SH-SY5Y (cell line): Measurements from ENCODE around the gene EBNA1BP2.

ENCODE experiments used
- GATA2 ChIP-seq: IDR thresholded peaks from 2 replicates; pipeline ENCODE4 v1.6.1; 2011; ENCODE audit warnings: mild to moderate bottlenecking, low read depth, low read length
- GATA3 ChIP-seq: IDR thresholded peaks from 2 replicates; pipeline ENCODE4 v1.6.1; 2011; ENCODE audit warnings: low read depth, mild to moderate bottlenecking, low read length, moderate library complexity

EBNA1BP2 gene

GRCh38 chr1:43171876-43172526, at the start of gene EBNA1BP2, which contains the start of gene CFAP57:
Gene EBNA1BP2, minus strand, starts transcription at chr1:43172290. Its CDS starts 172 bp downstream, at chr1:43172118.
Gene CFAP57, plus strand, starts transcription at chr1:43172330. Its CDS starts 424 bp downstream, at chr1:43172754.
- no peak for TF ChIP-seq GATA2
- TF ChIP-seq GATA3: no peak

GRCh38 chr1:43221797-43222196, 49.7 kb upstream of the EBNA1BP2 start:
- TF ChIP-seq GATA3 (no peak), GATA2 (no peak)

- no peak for TF ChIP-seq GATA3
- no peak for TF ChIP-seq GATA2
These were observed 49.1 kb upstream of the EBNA1BP2 start for GRCh38 chr1:43220905-43221778.

GRCh38 chr1:43217747-43218146, 45.7 kb upstream of the EBNA1BP2 start:
- no peak for TF ChIP-seq GATA2
- no peak for TF ChIP-seq GATA3

GRCh38 chr1:43214501-43215444, 42.7 kb upstream of the EBNA1BP2 start:
- TF ChIP-seq GATA3 (no peak), GATA2 (no peak)

GRCh38 chr1:43207229-43207853, 35.3 kb upstream of the EBNA1BP2 start:
- no peak for TF ChIP-seq GATA2
- no peak for TF ChIP-seq GATA3

GRCh38 chr1:43206600-43207228, 34.6 kb upstream of the EBNA1BP2 start:
- no peak for TF ChIP-seq GATA3
- TF ChIP-seq GATA2: no peak

- TF ChIP-seq GATA2 (no peak), GATA3 (no peak)
These were observed 33.6 kb upstream of the EBNA1BP2 start for GRCh38 chr1:43205671-43206070.

- no peak for TF ChIP-seq GATA2
- no peak for TF ChIP-seq GATA3
These were observed 32.3 kb upstream of the EBNA1BP2 start for GRCh38 chr1:43204394-43204793.

- TF ChIP-seq GATA3: no peak
- no peak for TF ChIP-seq GATA2
These were observed 31.8 kb upstream of the EBNA1BP2 start for GRCh38 chr1:43203859-43204258.

GRCh38 chr1:43199093-43199726, 27.1 kb upstream of the EBNA1BP2 start:
- TF ChIP-seq GATA3 (no peak), GATA2 (no peak)

- TF ChIP-seq GATA2: no peak
- no peak for TF ChIP-seq GATA3
These were observed 25.4 kb upstream of the EBNA1BP2 start for GRCh38 chr1:43197343-43198127.
